ENCODE results near the gene U2AF2.

- TF ChIP-seq, protein P1, sequence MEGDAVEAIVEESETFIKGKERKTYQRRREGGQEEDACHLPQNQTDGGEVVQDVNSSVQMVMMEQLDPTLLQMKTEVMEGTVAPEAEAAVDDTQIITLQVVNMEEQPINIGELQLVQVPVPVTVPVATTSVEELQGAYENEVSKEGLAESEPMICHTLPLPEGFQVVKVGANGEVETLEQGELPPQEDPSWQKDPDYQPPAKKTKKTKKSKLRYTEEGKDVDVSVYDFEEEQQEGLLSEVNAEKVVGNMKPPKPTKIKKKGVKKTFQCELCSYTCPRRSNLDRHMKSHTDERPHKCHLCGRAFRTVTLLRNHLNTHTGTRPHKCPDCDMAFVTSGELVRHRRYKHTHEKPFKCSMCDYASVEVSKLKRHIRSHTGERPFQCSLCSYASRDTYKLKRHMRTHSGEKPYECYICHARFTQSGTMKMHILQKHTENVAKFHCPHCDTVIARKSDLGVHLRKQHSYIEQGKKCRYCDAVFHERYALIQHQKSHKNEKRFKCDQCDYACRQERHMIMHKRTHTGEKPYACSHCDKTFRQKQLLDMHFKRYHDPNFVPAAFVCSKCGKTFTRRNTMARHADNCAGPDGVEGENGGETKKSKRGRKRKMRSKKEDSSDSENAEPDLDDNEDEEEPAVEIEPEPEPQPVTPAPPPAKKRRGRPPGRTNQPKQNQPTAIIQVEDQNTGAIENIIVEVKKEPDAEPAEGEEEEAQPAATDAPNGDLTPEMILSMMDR (IDR thresholded peaks at IDR 0.05 in 4 of 5, conservative IDR thresholded peaks at IDR 0.05 in 1 of 5), result no peak
- TF ChIP-seq POLR2A (IDR thresholded peaks at IDR 0.05), result no peak
Measured at GRCh38 chr19:55666343-55667005, 11.6 kb downstream of the U2AF2 start.

Data from gastrocnemius medialis (tissue), 4 donors.